Panc1 (cell line): ENCODE measurements around the gene C16orf90. TPM values are rescaled to one million over a fixed set of nuclear protein-coding genes. Genes with fewer than 3 reads are reported as not detected.
"Not testable (repeated sequence)": the region's sequence is repeated elsewhere in the genome, so short reads cannot be mapped to it uniquely, and the experiment has no call there.

Experiments
- ATAC-seq: fragments of 200-7000 bp; cut with Tn5 transposase; 2 replicates; pipeline ENCODE4 v1.9.1; 2020; ENCODE audit warnings: mild to moderate bottlenecking, moderate library complexity
- BruUV-seq: library from RNA; stranded (reverse); fragments of 400-500 nt; replicated peaks from 2 replicates; lab custom pipeline; 2021; lab: Mats Ljungman, UMichigan
- CTCF ChIA-PET: fragments of 300-600 bp; sonication (Branson Sonifier 250); formaldehyde crosslinking; loops from one replicate; lab custom pipeline; 2022; ENCODE audit warnings: antibody characterized with exemption; lab: Charles Lee
- POLR2A ChIA-PET: fragments of 300-600 bp; sonication (Branson Sonifier 250); formaldehyde crosslinking; loops from one replicate; lab custom pipeline; 2022; ENCODE audit warnings: antibody characterized with exemption; lab: Charles Lee
- DNase-seq: peaks from one replicate; pipeline ENCODE4 v3.0.0-alpha.2; 2010; ENCODE audit warnings: low read depth, low spot score
- H3K27ac ChIP-seq: 2 replicates; pipeline ENCODE4 v1.5.1; 2011; ENCODE audit warnings: mild to moderate bottlenecking, low read length, inconsistent platforms
- H3K27me3 ChIP-seq: fragments of 200-500 bp; sonication (Bioruptor generic); 2 replicates; pipeline ENCODE4 v1.6.0; 2014; ENCODE audit warnings: low read length, inconsistent platforms; ENCODE audit not compliant: control insufficient read depth, insufficient read depth
- H3K36me3 ChIP-seq: fragments of 200-500 bp; sonication (Bioruptor generic); 2 replicates; pipeline ENCODE4 v1.5.1; 2014; ENCODE audit warnings: inconsistent platforms, mild to moderate bottlenecking, low read length, moderate library complexity; ENCODE audit not compliant: control insufficient read depth, insufficient read depth
- H3K4me1 ChIP-seq: 2 replicates; pipeline ENCODE4 v1.5.1; 2011; ENCODE audit warnings: inconsistent platforms, mild to moderate bottlenecking, low read length, moderate library complexity; ENCODE audit not compliant: control insufficient read depth, insufficient read depth
- H3K4me3 ChIP-seq, 2 experiments: 2 replicates each; pipeline ENCODE4 v1.5.1; 2011 to 2012; ENCODE audit warnings: low read depth in 2 of 2, low read length in 2 of 2, mild to moderate bottlenecking in 2 of 2, inconsistent platforms in 1 of 2, moderate library complexity in 1 of 2
- H3K9me3 ChIP-seq: fragments of 200-500 bp; sonication (Bioruptor generic); 2 replicates; pipeline ENCODE4 v1.5.1; 2014; ENCODE audit warnings: low read depth, mild to moderate bottlenecking, inconsistent platforms, low read length, moderate library complexity; ENCODE audit not compliant: control insufficient read depth, insufficient read depth
- POLR2AphosphoS5 ChIP-seq: IDR thresholded peaks from 2 replicates; pipeline ENCODE4 v1.6.1; 2012; ENCODE audit warnings: mild to moderate bottlenecking, low read depth, low read length, moderate library complexity
- SIN3A ChIP-seq: IDR thresholded peaks from 2 replicates; pipeline ENCODE4 v1.6.1; 2012; ENCODE audit warnings: low read depth, mild to moderate bottlenecking, low read length, moderate library complexity, borderline replicate concordance; ENCODE audit not compliant: insufficient read depth
- TCF7L2 ChIP-seq: IDR thresholded peaks from 2 replicates; pipeline ENCODE4 v1.6.1; 2011; ENCODE audit warnings: mild to moderate bottlenecking, low read depth, low read length, inconsistent platforms
- in situ Hi-C: cut with HindIII; loops from 2 replicates; pipeline ENCODE4 v1.10.0; 2016; ENCODE audit warnings: low sequenced_read_pairs, low pct_unique_long_range_greater_than_20kb
- intact Hi-C: fragments of 100-400 bp; cut with micrococcal nuclease; formaldehyde crosslinking; loops from one replicate; pipeline ENCODE4 v1.10.0; 2022; ENCODE audit not compliant: unreplicated experiment
- total RNA-seq: library from RNA; stranded (reverse); gene quantifications from one replicate; pipeline ENCODE4 v1.2.1, GENCODE V29; 2021; ENCODE audit not compliant: unreplicated experiment
- TF ChIP-seq, protein P1 (sequence below), 2 experiments: IDR thresholded peaks; 2 replicates each; pipeline ENCODE4 v1.6.1; 2011 to 2012; ENCODE audit warnings: low read depth in 2 of 2, control low read depth in 1 of 2, low read length in 1 of 2, mild to moderate bottlenecking in 1 of 2, moderate library complexity in 1 of 2; ENCODE audit not compliant: insufficient read depth in 1 of 2
- TF ChIP-seq, protein P2 (sequence below): fragments of 450-650 bp; IDR thresholded peaks from 2 replicates; pipeline ENCODE4 v1.5.1; 2017; ENCODE audit warnings: mild to moderate bottlenecking

Gene C16orf90
- total RNA-seq, 1 experiment from 2014 or later = not detected

GRCh38 chr16:3476409-3476808 lies 18.9 kb downstream of the C16orf90 start:
- CTCF ChIA-PET = no interaction called here
- Histone ChIP-seq H3K36me3 (no peaks in the 10 kb centered on the region; the same call in 1 of the 2 replicates), H3K9me3 (no peaks in the 10 kb centered on the region), H3K4me1 (no peaks in the 10 kb centered on the region), H3K4me3 (no peak overlapping the region), H3K27me3 (no peaks in the 10 kb centered on the region), H3K27ac (no peak overlapping the region)
- POLR2A ChIA-PET = no interaction called here
- intact Hi-C loops (no loop called here), in situ Hi-C loops (no loop called here)
- ATAC-seq = no peak
- DNase-seq = no peak
- BruUV-seq = no TSS peak
- TF ChIP-seq, protein P1, sequence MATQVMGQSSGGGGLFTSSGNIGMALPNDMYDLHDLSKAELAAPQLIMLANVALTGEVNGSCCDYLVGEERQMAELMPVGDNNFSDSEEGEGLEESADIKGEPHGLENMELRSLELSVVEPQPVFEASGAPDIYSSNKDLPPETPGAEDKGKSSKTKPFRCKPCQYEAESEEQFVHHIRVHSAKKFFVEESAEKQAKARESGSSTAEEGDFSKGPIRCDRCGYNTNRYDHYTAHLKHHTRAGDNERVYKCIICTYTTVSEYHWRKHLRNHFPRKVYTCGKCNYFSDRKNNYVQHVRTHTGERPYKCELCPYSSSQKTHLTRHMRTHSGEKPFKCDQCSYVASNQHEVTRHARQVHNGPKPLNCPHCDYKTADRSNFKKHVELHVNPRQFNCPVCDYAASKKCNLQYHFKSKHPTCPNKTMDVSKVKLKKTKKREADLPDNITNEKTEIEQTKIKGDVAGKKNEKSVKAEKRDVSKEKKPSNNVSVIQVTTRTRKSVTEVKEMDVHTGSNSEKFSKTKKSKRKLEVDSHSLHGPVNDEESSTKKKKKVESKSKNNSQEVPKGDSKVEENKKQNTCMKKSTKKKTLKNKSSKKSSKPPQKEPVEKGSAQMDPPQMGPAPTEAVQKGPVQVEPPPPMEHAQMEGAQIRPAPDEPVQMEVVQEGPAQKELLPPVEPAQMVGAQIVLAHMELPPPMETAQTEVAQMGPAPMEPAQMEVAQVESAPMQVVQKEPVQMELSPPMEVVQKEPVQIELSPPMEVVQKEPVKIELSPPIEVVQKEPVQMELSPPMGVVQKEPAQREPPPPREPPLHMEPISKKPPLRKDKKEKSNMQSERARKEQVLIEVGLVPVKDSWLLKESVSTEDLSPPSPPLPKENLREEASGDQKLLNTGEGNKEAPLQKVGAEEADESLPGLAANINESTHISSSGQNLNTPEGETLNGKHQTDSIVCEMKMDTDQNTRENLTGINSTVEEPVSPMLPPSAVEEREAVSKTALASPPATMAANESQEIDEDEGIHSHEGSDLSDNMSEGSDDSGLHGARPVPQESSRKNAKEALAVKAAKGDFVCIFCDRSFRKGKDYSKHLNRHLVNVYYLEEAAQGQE (IDR thresholded peaks at IDR 0.05; ENCODE audit: insufficient read depth in 1 of 2, low read depth in 2 of 2, low read length in 1 of 2) = no peak
- TF ChIP-seq TCF7L2 (no peak), POLR2AphosphoS5 (no peak), SIN3A (no peak)
- TF ChIP-seq, protein P2, sequence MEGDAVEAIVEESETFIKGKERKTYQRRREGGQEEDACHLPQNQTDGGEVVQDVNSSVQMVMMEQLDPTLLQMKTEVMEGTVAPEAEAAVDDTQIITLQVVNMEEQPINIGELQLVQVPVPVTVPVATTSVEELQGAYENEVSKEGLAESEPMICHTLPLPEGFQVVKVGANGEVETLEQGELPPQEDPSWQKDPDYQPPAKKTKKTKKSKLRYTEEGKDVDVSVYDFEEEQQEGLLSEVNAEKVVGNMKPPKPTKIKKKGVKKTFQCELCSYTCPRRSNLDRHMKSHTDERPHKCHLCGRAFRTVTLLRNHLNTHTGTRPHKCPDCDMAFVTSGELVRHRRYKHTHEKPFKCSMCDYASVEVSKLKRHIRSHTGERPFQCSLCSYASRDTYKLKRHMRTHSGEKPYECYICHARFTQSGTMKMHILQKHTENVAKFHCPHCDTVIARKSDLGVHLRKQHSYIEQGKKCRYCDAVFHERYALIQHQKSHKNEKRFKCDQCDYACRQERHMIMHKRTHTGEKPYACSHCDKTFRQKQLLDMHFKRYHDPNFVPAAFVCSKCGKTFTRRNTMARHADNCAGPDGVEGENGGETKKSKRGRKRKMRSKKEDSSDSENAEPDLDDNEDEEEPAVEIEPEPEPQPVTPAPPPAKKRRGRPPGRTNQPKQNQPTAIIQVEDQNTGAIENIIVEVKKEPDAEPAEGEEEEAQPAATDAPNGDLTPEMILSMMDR = no peak

GRCh38 chr16:3475604-3476375 lies 19.5 kb downstream of the C16orf90 start:
- intact Hi-C loops = no loop called here
- no peaks in the 10 kb centered on the region for H3K36me3 ChIP-seq
- H3K4me3 ChIP-seq = no peak overlapping the region
- H3K4me1 ChIP-seq = no peaks in the 10 kb centered on the region
- ChIA-PET POLR2A (no interaction called here), CTCF (no interaction called here)
- in situ Hi-C loops = no loop called here
- TF ChIP-seq, protein P2 = no peak
- TF ChIP-seq, protein P1 (IDR thresholded peaks at IDR 0.05; ENCODE audit: insufficient read depth in 1 of 2, low read depth in 2 of 2, low read length in 1 of 2) = no peak
- no peak for TF ChIP-seq POLR2AphosphoS5
- TF ChIP-seq SIN3A = no peak
- TF ChIP-seq TCF7L2 = no peak
- DNase-seq (no peak), ATAC-seq (peak; percentile 50; the same call in 1 of the 2 replicates)
- H3K27ac ChIP-seq = no peak overlapping the region
- H3K27me3 ChIP-seq = no peaks in the 10 kb centered on the region
- BruUV-seq = no TSS peak
- no peaks in the 10 kb centered on the region for H3K9me3 ChIP-seq

GRCh38 chr16:3474870-3475269 lies 20.4 kb downstream of the C16orf90 start:
- H3K36me3 ChIP-seq, BruUV-seq, intact Hi-C loops, H3K27me3 ChIP-seq, in situ Hi-C loops, POLR2A ChIA-PET, H3K9me3 ChIP-seq, ATAC-seq, DNase-seq, H3K4me1 ChIP-seq, H3K27ac ChIP-seq, H3K4me3 ChIP-seq, CTCF ChIA-PET: not testable (repeated sequence)
